C4-2B (cell line): ENCODE data around the gene RPL37A.

Source experiments
- H3K27ac ChIP-seq: fragments of 450-650 bp; 2 replicates; pipeline ENCODE4 v1.5.1; 2017
- CTCF ChIP-seq: fragments of 450-650 bp; conservative IDR thresholded peaks from 2 replicates; pipeline ENCODE4 v1.5.1; 2017; ENCODE audit warnings: mild to moderate bottlenecking
- ZFX ChIP-seq: fragments of 450-650 bp; IDR thresholded peaks from 2 replicates; pipeline ENCODE4 v1.6.1; 2017

Gene RPL37A

GRCh38 chr2:216498379-216499352 is at the start of gene RPL37A:
Gene RPL37A, plus strand, starts transcription at chr2:216498844. Its CDS starts 31 bp downstream, at chr2:216498875.
- H3K27ac ChIP-seq = peak within 1 kb of the TSS; percentile 92
- TF ChIP-seq ZFX (peak; percentile 98), CTCF (no peak)

DNA sequence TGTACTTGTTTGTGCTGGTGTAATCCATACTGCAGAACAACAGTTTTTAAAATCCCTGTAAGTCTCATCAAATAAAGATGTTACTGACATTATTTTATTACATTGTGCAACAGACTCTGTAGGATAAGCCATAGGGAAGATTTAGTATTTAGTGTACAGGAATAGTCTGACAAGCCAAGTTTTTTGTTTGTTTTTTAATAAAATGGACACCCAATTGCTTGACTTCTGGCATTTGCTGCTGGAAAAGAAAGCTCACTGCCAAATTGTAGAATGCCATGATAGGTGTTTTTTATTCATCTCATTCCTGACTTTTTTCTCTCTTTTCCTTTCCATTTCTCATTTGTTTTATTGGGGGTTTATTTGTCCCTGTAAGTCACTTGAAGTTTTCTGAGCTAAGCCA is 48.3 kb upstream of the RPL37A start:
- no peak overlapping the region for H3K27ac ChIP-seq
- TF ChIP-seq CTCF (no peak), ZFX (no peak)

GRCh38 chr2:216450784-216451183 is 47.9 kb upstream of the RPL37A start:
- TF ChIP-seq ZFX (no peak), CTCF (no peak)
- no peak overlapping the region for H3K27ac ChIP-seq

- no peak for TF ChIP-seq CTCF
- no peak for TF ChIP-seq ZFX
- H3K27ac ChIP-seq = no peak overlapping the region
Observed at GRCh38 chr2:216453955-216454614, 44.6 kb upstream of the RPL37A start.

DNA sequence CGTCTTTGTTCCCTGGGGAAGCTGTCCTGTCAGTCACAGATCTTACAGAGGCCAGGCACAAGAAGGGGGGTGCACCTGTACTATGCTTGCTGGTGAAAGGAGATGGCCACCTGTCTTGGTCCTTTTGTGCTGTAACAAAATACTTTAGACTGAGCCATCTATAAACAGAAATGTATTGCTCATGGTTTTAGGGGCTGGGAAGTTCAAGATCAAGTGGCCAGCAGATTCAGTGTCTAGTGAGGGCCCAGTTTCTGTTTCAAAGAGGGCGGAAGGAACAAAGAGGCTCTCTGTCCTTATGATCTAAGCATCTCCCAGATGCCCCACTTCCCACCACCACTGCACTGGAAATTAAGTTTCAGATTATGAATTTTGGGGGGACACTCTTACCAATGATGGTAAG is 35.5 kb upstream of the RPL37A start:
- H3K27ac ChIP-seq = no peak overlapping the region
- TF ChIP-seq CTCF (no peak), ZFX (no peak)

DNA sequence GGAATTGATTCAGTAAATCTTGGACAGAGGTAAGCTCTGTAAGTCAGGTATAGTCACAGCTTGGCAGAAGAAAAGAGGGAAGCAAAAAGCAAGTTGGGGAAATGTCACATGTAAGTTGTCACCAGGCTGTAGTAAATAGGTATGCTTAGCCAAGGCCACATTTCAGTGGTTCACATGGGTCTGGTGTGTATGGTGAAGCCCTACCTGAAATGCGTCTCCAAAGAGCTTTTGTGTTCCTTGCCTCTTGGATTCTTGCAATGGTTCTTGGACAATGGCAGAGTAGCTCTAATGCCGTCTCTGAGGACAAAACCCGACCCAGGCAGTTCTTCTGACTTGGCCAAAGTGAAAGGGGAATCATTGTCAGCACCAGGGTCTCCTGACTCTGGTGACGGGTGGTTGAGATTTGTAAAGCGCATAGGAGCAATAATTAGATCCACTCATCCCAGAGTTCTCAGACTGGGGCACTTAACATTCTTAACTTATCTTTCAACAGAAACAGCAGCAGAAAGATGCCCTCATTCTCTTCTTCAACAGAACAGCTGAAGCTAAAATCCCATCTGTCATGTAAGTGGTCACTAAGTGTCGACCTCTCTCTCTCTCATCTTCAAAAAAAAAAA is 34.4 kb upstream of the RPL37A start:
- TF ChIP-seq CTCF = no peak
- no peak for TF ChIP-seq ZFX
- H3K27ac ChIP-seq = no peak overlapping the region
